ENCODE measurements around the gene FAM110A. TPM values are rescaled to one million over a fixed set of nuclear protein-coding genes. Genes with fewer than 3 reads are reported as not detected.

Gene FAM110A
- total and polyA plus RNA-seq, 2 donors (not counting 3 experiments of a cell fraction or from before 2014, with no cell fraction given), result 4.6 to 5.4 TPM

- peak; percentile 20 for DNase-seq (ENCODE audit: low read depth, low spot score)
- intact Hi-C loops (cut with micrococcal nuclease) (loop anchor here (10.0 kb wide), 2 partner anchors 299 to 661 kb away; partner anchors contain the start of gene SIRPB2), dilution Hi-C loops (cut with MboI; ENCODE audit: extremely low pct_ligation_motif_present, low sequenced_read_pairs) (no loop called here)
- Histone ChIP-seq H3K36me3 (ENCODE audit: control insufficient read depth in 2 of 2, extremely low read depth in 1 of 2, insufficient read depth in 2 of 2, low read length in 2 of 2) (no peaks in the 10 kb centered on the region), H3K9ac (replicated peaks; ENCODE audit: extremely low read depth, insufficient read depth, low read length) (peak overlapping the region; percentile 81), H3K27ac (ENCODE audit: insufficient read depth, low read depth, low read length) (peak overlapping the region; percentile 88), H3K4me3 (replicated peaks in 1 of 3; ENCODE audit: insufficient read depth in 1 of 3, low read depth in 1 of 3, low read length in 3 of 3) (peak overlapping the region; percentile 60 to 71 (median 66)), H3K9me3 (replicated peaks; ENCODE audit: control insufficient read depth, insufficient read depth, low read length) (no peaks in the 10 kb centered on the region), H3K4me1 (ENCODE audit: control insufficient read depth, extremely low read depth, insufficient read depth, low read length) (peaks cover 46% of the 10 kb centered on the region), H3K79me2 (ENCODE audit: control insufficient read depth, insufficient read depth, low read length) (peaks cover 36% of the 10 kb centered on the region), H3K27me3 (ENCODE audit: control insufficient read depth in 2 of 2, insufficient read depth in 2 of 2, low read length in 2 of 2) (no peaks in the 10 kb centered on the region), H4K20me1 (replicated peaks; ENCODE audit: control insufficient read depth, extremely low read depth, insufficient read depth, low read length) (no peaks in the 10 kb centered on the region), H3K4me2 (ENCODE audit: insufficient read depth, low read length) (peak overlapping the region; percentile 61), H2AFZ (ENCODE audit: low read depth, low read length) (peak overlapping the region; percentile 32), H3K9me1 (replicated peaks; ENCODE audit: control insufficient read depth, extremely low read depth, insufficient read depth, low read length) (no peaks in the 10 kb centered on the region)
- POLR2A ChIA-PET, result no interaction called here
- BruUV-seq (replicated peaks), result TSS peak; percentile 62
- CTCF ChIA-PET, result interaction anchor here (0.9 to 3.9 kb wide), 4 partner anchors 10 to 124 kb away, joined by 3 to 28 read pairs (median 4); no protein-coding TSS in a partner anchor
- peak; percentile 68 for FAIRE-seq
- TF ChIP-seq, protein P1, sequence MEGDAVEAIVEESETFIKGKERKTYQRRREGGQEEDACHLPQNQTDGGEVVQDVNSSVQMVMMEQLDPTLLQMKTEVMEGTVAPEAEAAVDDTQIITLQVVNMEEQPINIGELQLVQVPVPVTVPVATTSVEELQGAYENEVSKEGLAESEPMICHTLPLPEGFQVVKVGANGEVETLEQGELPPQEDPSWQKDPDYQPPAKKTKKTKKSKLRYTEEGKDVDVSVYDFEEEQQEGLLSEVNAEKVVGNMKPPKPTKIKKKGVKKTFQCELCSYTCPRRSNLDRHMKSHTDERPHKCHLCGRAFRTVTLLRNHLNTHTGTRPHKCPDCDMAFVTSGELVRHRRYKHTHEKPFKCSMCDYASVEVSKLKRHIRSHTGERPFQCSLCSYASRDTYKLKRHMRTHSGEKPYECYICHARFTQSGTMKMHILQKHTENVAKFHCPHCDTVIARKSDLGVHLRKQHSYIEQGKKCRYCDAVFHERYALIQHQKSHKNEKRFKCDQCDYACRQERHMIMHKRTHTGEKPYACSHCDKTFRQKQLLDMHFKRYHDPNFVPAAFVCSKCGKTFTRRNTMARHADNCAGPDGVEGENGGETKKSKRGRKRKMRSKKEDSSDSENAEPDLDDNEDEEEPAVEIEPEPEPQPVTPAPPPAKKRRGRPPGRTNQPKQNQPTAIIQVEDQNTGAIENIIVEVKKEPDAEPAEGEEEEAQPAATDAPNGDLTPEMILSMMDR (IDR thresholded peaks at IDR 0.05; ENCODE audit: extremely low read depth in 1 of 2, insufficient read depth in 1 of 2, low read depth in 1 of 2, low read length in 2 of 2), result no peak
- no peak for TF ChIP-seq POLR2A (IDR thresholded peaks at IDR 0.05; ENCODE audit: low read depth, low read length)
- TF ChIP-seq FOS (IDR thresholded peaks at IDR 0.05; ENCODE audit: borderline replicate concordance, insufficient read depth, low read length), result no peak
- no peak for TF ChIP-seq POLR2AphosphoS5 (IDR thresholded peaks at IDR 0.05; ENCODE audit: insufficient read depth, low read depth, low read length)
- no peak for TF ChIP-seq EZH2 (IDR thresholded peaks at IDR 0.05; ENCODE audit: borderline replicate concordance, low read depth, low read length, severe bottlenecking)
- TF ChIP-seq JUN (IDR thresholded peaks at IDR 0.05; ENCODE audit: borderline replicate concordance, insufficient read depth, insufficient read length, low read depth), result no peak
- TF ChIP-seq MYC (IDR thresholded peaks at IDR 0.05; ENCODE audit: low read depth, low read length), result no peak
- no peak for TF ChIP-seq MAX (IDR thresholded peaks at IDR 0.05; ENCODE audit: insufficient read depth, insufficient read length)
- no peak for TF ChIP-seq GATA2 (IDR thresholded peaks at IDR 0.05; ENCODE audit: insufficient read depth, insufficient read length, low read depth, low read length)
Observed at GRCh38 chr20:834151-834746, 734 bp downstream of the FAM110A start.
